Activated CD4-positive, alpha-beta T cell treated with anti-CD3 and anti-CD28 coated beads for 4 hours (primary cell): ENCODE results near the gene CLDN25.

Experiments used
- DNase-seq, 2 donors: peaks; one replicate each; pipeline ENCODE4 v3.0.0-alpha.2; 2020

The CLDN25 gene

GRCh38 chr11:113814181-113814580 lies 34.6 kb downstream of the CLDN25 start:
- no peak for DNase-seq

- DNase-seq: no peak
Measured at GRCh38 chr11:113817162-113817561, 37.6 kb downstream of the CLDN25 start.

- no peak for DNase-seq
Measured at GRCh38 chr11:113817626-113818025, 38.0 kb downstream of the CLDN25 start.

GRCh38 chr11:113818426-113818825 lies 38.8 kb downstream of the CLDN25 start:
- DNase-seq: no peak

GRCh38 chr11:113827477-113827876 lies 47.9 kb downstream of the CLDN25 start:
- no peak for DNase-seq

- no peak for DNase-seq
Measured at GRCh38 chr11:113828191-113828590, 48.6 kb downstream of the CLDN25 start.

GRCh38 chr11:113829751-113830150 lies 50.2 kb downstream of the CLDN25 start:
- DNase-seq: no peak
